PC-9 (cell line): ENCODE measurements around the gene MDFIC. TPM values are rescaled to one million over a fixed set of nuclear protein-coding genes. Genes with fewer than 3 reads are reported as not detected.

Experiments used
- BruUV-seq: library from RNA; stranded (reverse); fragments of 400-500 nt; replicated peaks from 2 replicates; lab custom pipeline; 2021; lab: Mats Ljungman, UMichigan
- CTCF ChIA-PET: fragments of 300-600 bp; sonication (Branson Sonifier 250); formaldehyde crosslinking; loops from one replicate; lab custom pipeline; 2022; ENCODE audit warnings: antibody characterized with exemption; lab: Charles Lee
- POLR2A ChIA-PET: fragments of 300-600 bp; sonication (Branson Sonifier 250); formaldehyde crosslinking; loops from one replicate; lab custom pipeline; 2022; ENCODE audit warnings: antibody characterized with exemption; ENCODE audit not compliant: unreplicated experiment; lab: Charles Lee
- DNase-seq, 2 experiments: peaks; one replicate each; pipeline versions ENCODE4 v3.0.0 to v3.0.0-alpha.2; 2015 to 2022; ENCODE audit warnings: mixed read lengths in 1 of 2
- H2AFZ ChIP-seq: fragments of 200-600 bp; sonication (generic); 2 replicates; pipeline ENCODE4 v1.8.1; 2017; ENCODE audit warnings: antibody characterized with exemption
- H3F3A ChIP-seq: fragments of 200-600 bp; sonication (generic); 2 replicates; pipeline ENCODE4 v1.8.1; 2017; ENCODE audit warnings: antibody characterized with exemption, mild to moderate bottlenecking, low read depth; ENCODE audit not compliant: insufficient read depth
- H3K27ac ChIP-seq: fragments of 200-600 bp; sonication (generic); 2 replicates; pipeline ENCODE4 v1.6.1; 2016; ENCODE audit warnings: mixed run types
- H3K27me3 ChIP-seq: fragments of 200-600 bp; sonication (generic); 2 replicates; pipeline ENCODE4 v1.6.1; 2016; ENCODE audit warnings: low read depth, mixed run types; ENCODE audit not compliant: insufficient read depth
- H3K36me3 ChIP-seq: fragments of 200-600 bp; sonication (generic); 2 replicates; pipeline ENCODE4 v1.6.1; 2016; ENCODE audit warnings: low read depth, mixed run types
- H3K4me1 ChIP-seq: fragments of 200-600 bp; sonication (generic); replicated peaks from 2 replicates; pipeline ENCODE4 v1.6.1; 2016; ENCODE audit warnings: mixed run types; ENCODE audit not compliant: insufficient read depth
- H3K4me2 ChIP-seq: fragments of 200-600 bp; sonication (generic); 2 replicates; pipeline ENCODE4 v1.6.1; 2017; ENCODE audit warnings: mixed run types
- H3K4me3 ChIP-seq: fragments of 200-600 bp; sonication (generic); 2 replicates; pipeline ENCODE4 v1.6.1; 2016; ENCODE audit warnings: mixed run types
- H3K79me2 ChIP-seq: fragments of 200-600 bp; sonication (generic); 2 replicates; pipeline ENCODE4 v1.6.1; 2017; ENCODE audit warnings: low read depth, mixed run types
- H3K9me2 ChIP-seq: fragments of 200-600 bp; sonication (generic); 2 replicates; pipeline ENCODE4 v1.8.1; 2017; ENCODE audit warnings: mild to moderate bottlenecking; ENCODE audit not compliant: insufficient read depth
- H3K9me3 ChIP-seq: fragments of 200-600 bp; sonication (generic); 2 replicates; pipeline ENCODE4 v1.8.1; 2016; ENCODE audit warnings: low read depth; ENCODE audit not compliant: insufficient read depth
- H4K20me1 ChIP-seq: fragments of 200-600 bp; sonication (generic); 2 replicates; pipeline ENCODE4 v1.8.1; 2017; ENCODE audit not compliant: insufficient read depth
- CTCF ChIP-seq: fragments of 200-600 bp; sonication (generic); conservative IDR thresholded peaks from 2 replicates; pipeline ENCODE4 v1.6.1; 2017; ENCODE audit warnings: mixed run types, antibody characterized with exemption, mild to moderate bottlenecking, moderate library complexity
- EZH2 ChIP-seq: fragments of 200-600 bp; sonication (generic); IDR thresholded peaks from 2 replicates; pipeline ENCODE4 v1.8.0; 2017; ENCODE audit warnings: antibody characterized with exemption, low read depth
- intact Hi-C: fragments of 100-400 bp; cut with micrococcal nuclease; formaldehyde crosslinking; loops from one replicate; pipeline ENCODE4 v1.10.0; 2022; ENCODE audit not compliant: unreplicated experiment
- total RNA-seq: library from RNA; stranded (reverse); gene quantifications from 2 replicates; pipeline ENCODE4 v1.2.3, GENCODE V29; 2021

Gene MDFIC
- total RNA-seq, 1 experiment from 2014 or later, result 38.9 TPM

- Histone ChIP-seq H2AFZ (no peak overlapping the region), H3K27me3 (no peaks in the 10 kb centered on the region), H3F3A (peaks cover 9% of the 10 kb centered on the region; the same call in 1 of the 2 replicates), H3K9me2 (no peaks in the 10 kb centered on the region), H3K79me2 (peaks cover 4% of the 10 kb centered on the region; the same call in 1 of the 2 replicates), H3K9me3 (no peaks in the 10 kb centered on the region), H3K36me3 (peaks cover 4% of the 10 kb centered on the region; the same call in 1 of the 2 replicates), H3K4me3 (no peak overlapping the region), H3K27ac (no peak overlapping the region), H3K4me1 (peaks cover 24% of the 10 kb centered on the region), H3K4me2 (no peak overlapping the region), H4K20me1 (no peaks in the 10 kb centered on the region)
- CTCF ChIA-PET, result no interaction called here
- no peak for DNase-seq
- POLR2A ChIA-PET, result no interaction called here
- TF ChIP-seq CTCF, result no peak
- no peak for TF ChIP-seq EZH2
- no TSS peak for BruUV-seq
- intact Hi-C loops, result no loop called here
These were observed 53.5 kb downstream of the MDFIC start for GRCh38 chr7:114975401-114975800.

GRCh38 chr7:114976666-114977065 lies 54.8 kb downstream of the MDFIC start:
- DNase-seq, result no peak
- POLR2A ChIA-PET, result interaction anchor here (0.6 kb wide), 1 partner anchor 221 kb away, joined by 4 read pairs; no protein-coding TSS in a partner anchor
- Histone ChIP-seq H3K4me1 (peaks cover 26% of the 10 kb centered on the region), H2AFZ (no peak overlapping the region), H3K9me2 (no peaks in the 10 kb centered on the region), H3K27ac (peak overlapping the region; percentile 11; the same call in 1 of the 2 replicates), H3K27me3 (no peaks in the 10 kb centered on the region), H3K4me2 (no peak overlapping the region), H4K20me1 (no peaks in the 10 kb centered on the region), H3K9me3 (no peaks in the 10 kb centered on the region), H3K79me2 (peaks cover 4% of the 10 kb centered on the region; the same call in 1 of the 2 replicates), H3K36me3 (peaks cover 11% of the 10 kb centered on the region; the same call in 1 of the 2 replicates), H3F3A (peaks cover 9% of the 10 kb centered on the region; the same call in 1 of the 2 replicates), H3K4me3 (no peak overlapping the region)
- CTCF ChIA-PET, result no interaction called here
- BruUV-seq, result no TSS peak
- intact Hi-C loops, result no loop called here
- TF ChIP-seq CTCF (no peak), EZH2 (no peak)

GRCh38 chr7:114977277-114977676 lies 55.4 kb downstream of the MDFIC start:
- DNase-seq, result no peak
- no peak overlapping the region for H3K4me3 ChIP-seq
- H3F3A ChIP-seq, result peaks cover 9% of the 10 kb centered on the region; the same call in 1 of the 2 replicates
- no TSS peak for BruUV-seq
- intact Hi-C loops, result no loop called here
- H3K36me3 ChIP-seq, result peaks cover 11% of the 10 kb centered on the region; the same call in 1 of the 2 replicates
- peaks cover 26% of the 10 kb centered on the region for H3K4me1 ChIP-seq
- no peak overlapping the region for H2AFZ ChIP-seq
- peak overlapping the region; percentile 11; the same call in 1 of the 2 replicates for H3K27ac ChIP-seq
- 0 out of 2 replicates have a peak, but pooled peaks cover 4% of the 10 kb centered on the region for H3K79me2 ChIP-seq
- no peak overlapping the region for H3K4me2 ChIP-seq
- POLR2A ChIA-PET, result no interaction called here
- H3K9me2 ChIP-seq, result no peaks in the 10 kb centered on the region
- H3K27me3 ChIP-seq, result no peaks in the 10 kb centered on the region
- no peaks in the 10 kb centered on the region for H3K9me3 ChIP-seq
- H4K20me1 ChIP-seq, result no peaks in the 10 kb centered on the region
- TF ChIP-seq CTCF (no peak), EZH2 (no peak)
- CTCF ChIA-PET, result no interaction called here
